A549 (cell line): ENCODE results near the gene PLSCR3. TPM values are rescaled to one million over a fixed set of nuclear protein-coding genes. Genes with fewer than 3 reads are reported as not detected.
A peak's percentile ranks its signal among the peaks of the same experiment; 100 is the strongest.

Experiments
- ATAC-seq, 2 experiments: fragments of 200-7000 bp in 1 of 2; fragments of >200 bp in 1 of 2; cut with Nextera tagmentation in 1 of 2; cut with Tn5 transposase in 1 of 2; 3 replicates each; pipeline versions ENCODE4 v1.8.0 to v1.9.1; 2018 to 2020; ENCODE audit warnings: mild to moderate bottlenecking in 1 of 2, moderate library complexity in 1 of 2
- CTCF ChIA-PET: fragments of 300-600 bp; sonication (Branson Sonifier 250); formaldehyde crosslinking; extraction: SDS; loops from one replicate; lab custom pipeline; 2021; ENCODE audit warnings: antibody characterized with exemption, inconsistent platforms; lab: Yijun Ruan, JAX
- POLR2A ChIA-PET: fragments of 350-600 bp; formaldehyde crosslinking; extraction: SDS; loops from one replicate; lab custom pipeline; 2021; ENCODE audit warnings: antibody characterized with exemption, inconsistent platforms; lab: Yijun Ruan, JAX
- DNase-seq, 2 experiments: peaks; one replicate each; pipeline versions ENCODE4 v3.0.0 to v3.0.0-alpha.2; 2011 to 2016; ENCODE audit warnings: low read depth in 1 of 2, low spot score in 1 of 2
- FAIRE-seq: peaks from 2 replicates; lab custom pipeline; 2011; peaks lifted over from hg19 to GRCh38; lab: Jason Lieb, UNC
- H3K27ac ChIP-seq, 2 experiments: fragments of >200 bp; sonication (Bioruptor Twin); formaldehyde crosslinking; 3 replicates each; pipeline ENCODE4 v1.5.1; 2016 to 2017
- H3K4me1 ChIP-seq: fragments of >200 bp; sonication (Bioruptor Twin); formaldehyde crosslinking; 3 replicates; pipeline ENCODE4 v1.6.1; 2016
- H3K4me2 ChIP-seq: fragments of >200 bp; sonication (Bioruptor Twin); formaldehyde crosslinking; 3 replicates; pipeline ENCODE4 v1.6.1; 2016
- H3K4me3 ChIP-seq: fragments of >200 bp; sonication (Bioruptor Twin); formaldehyde crosslinking; 3 replicates; pipeline ENCODE4 v1.5.1; 2016
- H3K9me3 ChIP-seq: fragments of >200 bp; sonication (Bioruptor Twin); formaldehyde crosslinking; 3 replicates; pipeline ENCODE4 v1.6.1; 2016
- BHLHE40 ChIP-seq: IDR thresholded peaks from 2 replicates; pipeline ENCODE4 v1.6.1; 2012; ENCODE audit warnings: low read depth, low read length, inconsistent platforms
- CBX2 ChIP-seq: fragments of 200-600 bp; sonication (generic); IDR thresholded peaks from 2 replicates; pipeline ENCODE4 v1.6.1; 2016; ENCODE audit warnings: low read depth, mild to moderate bottlenecking, borderline replicate concordance
- CBX8 ChIP-seq: fragments of 200-600 bp; sonication (generic); IDR thresholded peaks from 2 replicates; pipeline ENCODE4 v1.6.1; 2016
- CHD2 ChIP-seq: fragments of 150-350 bp; IDR thresholded peaks from 2 replicates; pipeline ENCODE4 v1.6.1; 2014; ENCODE audit warnings: low read length; ENCODE audit not compliant: partially characterized antibody
- CHD4 ChIP-seq: fragments of 200-600 bp; sonication (generic); IDR thresholded peaks from 2 replicates; pipeline ENCODE4 v1.6.1; 2016; ENCODE audit warnings: antibody characterized with exemption, mild to moderate bottlenecking, borderline replicate concordance
- E2F6 ChIP-seq: IDR thresholded peaks from 2 replicates; pipeline ENCODE4 v1.6.1; 2012; ENCODE audit warnings: low read depth, borderline replicate concordance
- HEYL ChIP-seq: fragments of 250-450 bp; sonication (Bioruptor Pico); IDR thresholded peaks from 2 replicates; pipeline ENCODE4 v1.8.0; 2021; ENCODE audit warnings: mild to moderate bottlenecking, moderate library complexity
- HOXB5 ChIP-seq: fragments of 250-450 bp; sonication (Bioruptor Pico); IDR thresholded peaks from 2 replicates; pipeline ENCODE4 v1.5.0; 2020; ENCODE audit warnings: mild to moderate bottlenecking, moderate library complexity
- MAFK ChIP-seq: fragments of 450-650 bp; IDR thresholded peaks from 2 replicates; pipeline ENCODE4 v1.6.1; 2014; ENCODE audit not compliant: partially characterized antibody
- MAZ ChIP-seq: fragments of 150-350 bp; IDR thresholded peaks from 2 replicates; pipeline ENCODE4 v1.6.1; 2014; ENCODE audit warnings: antibody characterized with exemption, low read depth, low read length, borderline replicate concordance
- PBX3 ChIP-seq: IDR thresholded peaks from 2 replicates; pipeline ENCODE4 v1.6.1; 2012
- PHF8 ChIP-seq: fragments of 200-600 bp; sonication (generic); IDR thresholded peaks from 2 replicates; pipeline ENCODE4 v1.6.1; 2016; ENCODE audit warnings: low read depth, mild to moderate bottlenecking, antibody characterized with exemption, moderate library complexity, borderline replicate concordance
- RAD21 ChIP-seq, 2 experiments: fragments of >200 bp in 1 of 2; sonication (Bioruptor Twin) in 1 of 2; formaldehyde crosslinking in 1 of 2; IDR thresholded peaks in 1 of 2; conservative IDR thresholded peaks in 1 of 2; 2 replicates in 1 of 2; 3 replicates in 1 of 2; pipeline ENCODE4 v1.6.1; 2012 to 2018; ENCODE audit warnings: inconsistent platforms in 1 of 2
- TFCP2L1 ChIP-seq: fragments of 250-450 bp; sonication (Bioruptor Pico); IDR thresholded peaks from 2 replicates; pipeline ENCODE4 v1.5.0; 2021; ENCODE audit warnings: mild to moderate bottlenecking
- TP53 ChIP-seq: fragments of 250-450 bp; sonication (Bioruptor Pico); IDR thresholded peaks from 2 replicates; pipeline ENCODE4 v1.5.0; 2021; ENCODE audit warnings: mild to moderate bottlenecking, moderate library complexity
- WGBS: methylation state at CpG from one replicate; pipeline ENCODE4 v1.1.6; 2017; ENCODE audit errors: missing lambda C conversion rate; 5-methylcytosine and 5-hydroxymethylcytosine counted together
- polyA plus RNA-seq, 4 experiments: library from polyadenylated mRNA; depleted of rRNA in 3 of 4; stranded (reverse); fragments of >200 nt; fragmentation: RNase III in 1 of 4; extraction: RNeasy Plus Mini Kit Qiagen cat#74134 plus additional on column Dnase treatment in 1 of 4; gene quantifications; 2 replicates in 3 of 4; 3 replicates in 1 of 4; pipeline ENCODE4 v1.2.3, GENCODE V29; 2011 to 2017
- TF ChIP-seq, protein P1 (sequence below): fragments of 450-650 bp; IDR thresholded peaks from 2 replicates; pipeline ENCODE4 v1.6.1; 2014; ENCODE audit warnings: antibody characterized with exemption
- TF ChIP-seq, protein P2 (sequence below): fragments of 150-350 bp; IDR thresholded peaks from 2 replicates; pipeline ENCODE4 v1.6.1; 2014; ENCODE audit warnings: low read depth, mild to moderate bottlenecking, low read length
- TF ChIP-seq, protein P3 (sequence below): fragments of 250-450 bp; sonication (Bioruptor Pico); IDR thresholded peaks from 2 replicates; pipeline ENCODE4 v1.5.0; 2021; ENCODE audit warnings: mild to moderate bottlenecking, moderate library complexity, borderline replicate concordance
- TF ChIP-seq, protein P4 (sequence below): fragments of 200-600 bp; sonication (generic); IDR thresholded peaks from 2 replicates; pipeline ENCODE4 v1.6.1; 2016; ENCODE audit warnings: antibody characterized with exemption, mild to moderate bottlenecking, moderate library complexity

Gene PLSCR3
- polyA plus RNA-seq, 2 of the 4 experiments (the other 2 are of a cell fraction), result 11.0 to 29.6 TPM

GRCh38 chr17:7440834-7441195 lies 46.5 kb upstream of the PLSCR3 start:
- H3K9me3 ChIP-seq, result no peaks in the 10 kb centered on the region
- FAIRE-seq, result no peak
- peak overlapping the region; percentile 98; the same call in 2 of the 3 replicates for H3K4me2 ChIP-seq
- no peak overlapping the region for H3K4me3 ChIP-seq
- peak; percentile 95 for TF ChIP-seq MAFK
- no peak for TF ChIP-seq TFCP2L1 (CRISPR knock-in tag)
- ATAC-seq, result no peak
- ChIA-PET CTCF (interaction anchor here (0.7 to 17.0 kb wide), 14 partner anchors 9 to 196 kb away, joined by 3 to 342 read pairs (median 4); partner anchors contain the start of genes CHRNB1, KCTD11, SLC35G6 and TMEM256), POLR2A (interaction anchor here (1.0 to 1.4 kb wide), 3 partner anchors 8 to 45 kb away, joined by 3 to 6 read pairs (median 3); partner anchors contain the start of gene TMEM256)
- DNase-seq, result no peak
- peaks cover 45% of the 10 kb centered on the region for H3K4me1 ChIP-seq
- 77% methylated on average over 10 of the region's 12 CpGs for WGBS
- peak overlapping the region in 1 of 2 experiments; percentile 85; a peak in 3 of 6 replicates for H3K27ac ChIP-seq

GRCh38 chr17:7440113-7440833 lies 45.9 kb upstream of the PLSCR3 start:
- ChIA-PET POLR2A (interaction anchor here (0.6 to 1.4 kb wide), 4 partner anchors 8 to 46 kb away, joined by 3 to 6 read pairs (median 3); partner anchors contain the start of genes TMEM256 and ZBTB4), CTCF (interaction anchor here (0.8 to 17.0 kb wide), 9 partner anchors 18 to 196 kb away, joined by 3 to 342 read pairs (median 8); partner anchors contain the start of genes CHRNB1, KCTD11, SLC35G6 and TMEM95)
- FAIRE-seq, result no peak
- peak; percentile 39 to 55 for DNase-seq
- Histone ChIP-seq H3K9me3 (no peaks in the 10 kb centered on the region), H3K4me2 (peak overlapping the region; percentile 98), H3K4me1 (peaks cover 42% of the 10 kb centered on the region), H3K4me3 (peak overlapping the region; percentile 52), H3K27ac (peak overlapping the region; percentile 65 to 85)
- TF ChIP-seq CHD2 (peak; percentile 86), MAZ (no peak), CHD4 (no peak), PHF8 (no peak), TP53 (no peak)
- TF ChIP-seq, protein P1, sequence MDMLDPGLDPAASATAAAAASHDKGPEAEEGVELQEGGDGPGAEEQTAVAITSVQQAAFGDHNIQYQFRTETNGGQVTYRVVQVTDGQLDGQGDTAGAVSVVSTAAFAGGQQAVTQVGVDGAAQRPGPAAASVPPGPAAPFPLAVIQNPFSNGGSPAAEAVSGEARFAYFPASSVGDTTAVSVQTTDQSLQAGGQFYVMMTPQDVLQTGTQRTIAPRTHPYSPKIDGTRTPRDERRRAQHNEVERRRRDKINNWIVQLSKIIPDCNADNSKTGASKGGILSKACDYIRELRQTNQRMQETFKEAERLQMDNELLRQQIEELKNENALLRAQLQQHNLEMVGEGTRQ, result 0 out of 2 replicates have a peak, but pooled peaks have one; percentile 12
- TF ChIP-seq, protein P2, sequence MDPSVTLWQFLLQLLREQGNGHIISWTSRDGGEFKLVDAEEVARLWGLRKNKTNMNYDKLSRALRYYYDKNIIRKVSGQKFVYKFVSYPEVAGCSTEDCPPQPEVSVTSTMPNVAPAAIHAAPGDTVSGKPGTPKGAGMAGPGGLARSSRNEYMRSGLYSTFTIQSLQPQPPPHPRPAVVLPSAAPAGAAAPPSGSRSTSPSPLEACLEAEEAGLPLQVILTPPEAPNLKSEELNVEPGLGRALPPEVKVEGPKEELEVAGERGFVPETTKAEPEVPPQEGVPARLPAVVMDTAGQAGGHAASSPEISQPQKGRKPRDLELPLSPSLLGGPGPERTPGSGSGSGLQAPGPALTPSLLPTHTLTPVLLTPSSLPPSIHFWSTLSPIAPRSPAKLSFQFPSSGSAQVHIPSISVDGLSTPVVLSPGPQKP, result no peak
- no peak for ATAC-seq
- WGBS, result 39% methylated on average over 39 of the region's 46 CpGs

DNA sequence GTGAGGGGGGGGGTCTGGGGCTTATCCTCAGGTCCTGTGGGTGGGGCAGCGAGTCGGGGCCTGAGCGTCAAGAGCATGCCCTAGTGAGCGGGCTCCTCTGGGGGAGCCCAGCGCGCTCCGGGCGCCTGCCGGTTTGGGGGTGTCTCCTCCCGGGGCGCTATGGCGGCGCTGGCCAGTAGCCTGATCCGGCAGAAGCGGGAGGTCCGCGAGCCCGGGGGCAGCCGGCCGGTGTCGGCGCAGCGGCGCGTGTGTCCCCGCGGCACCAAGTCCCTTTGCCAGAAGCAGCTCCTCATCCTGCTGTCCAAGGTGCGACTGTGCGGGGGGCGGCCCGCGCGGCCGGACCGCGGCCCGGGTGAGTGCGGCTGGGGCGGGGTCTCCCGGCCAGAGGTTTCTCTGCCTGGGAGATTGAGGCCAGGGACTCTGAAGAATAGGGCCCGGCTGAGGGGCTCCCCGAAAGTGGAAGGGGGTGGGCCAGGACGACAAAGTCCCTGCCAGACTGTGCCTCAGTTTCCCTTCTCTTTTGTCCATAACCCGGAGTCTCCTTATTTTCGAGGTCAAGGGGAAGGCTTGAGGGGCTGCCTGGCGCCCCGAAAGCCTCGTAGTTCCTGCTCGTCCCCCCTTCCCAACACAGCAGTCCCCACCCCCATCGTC lies 45.3 kb upstream of the PLSCR3 start, which contains the start of gene FGF11:
Gene FGF11, plus strand, starts transcription at position 51 of the 651 bp plus-strand sequence. Its CDS starts 109 bp downstream, at position 160.
- CTCF ChIA-PET, result interaction anchor here (0.6 to 17.0 kb wide), 9 partner anchors 18 to 197 kb away, joined by 3 to 342 read pairs (median 8); partner anchors contain the start of genes CHRNB1, KCTD11, SENP3 and TMEM95
- POLR2A ChIA-PET, result interaction anchor here (0.6 to 1.4 kb wide), 4 partner anchors 9 to 46 kb away, joined by 3 to 6 read pairs (median 4); partner anchors contain the start of gene SPEM1
- TF ChIP-seq HOXB5 (CRISPR knock-in tag), result no peak
- TF ChIP-seq MAZ, result no peak
- no peak for TF ChIP-seq CBX8
- TF ChIP-seq RAD21 (conservative IDR thresholded peaks at IDR 0.05 in 1 of 2, IDR thresholded peaks at IDR 0.05 in 1 of 2), result no peak
- no peak for TF ChIP-seq E2F6
- TF ChIP-seq, protein P3, sequence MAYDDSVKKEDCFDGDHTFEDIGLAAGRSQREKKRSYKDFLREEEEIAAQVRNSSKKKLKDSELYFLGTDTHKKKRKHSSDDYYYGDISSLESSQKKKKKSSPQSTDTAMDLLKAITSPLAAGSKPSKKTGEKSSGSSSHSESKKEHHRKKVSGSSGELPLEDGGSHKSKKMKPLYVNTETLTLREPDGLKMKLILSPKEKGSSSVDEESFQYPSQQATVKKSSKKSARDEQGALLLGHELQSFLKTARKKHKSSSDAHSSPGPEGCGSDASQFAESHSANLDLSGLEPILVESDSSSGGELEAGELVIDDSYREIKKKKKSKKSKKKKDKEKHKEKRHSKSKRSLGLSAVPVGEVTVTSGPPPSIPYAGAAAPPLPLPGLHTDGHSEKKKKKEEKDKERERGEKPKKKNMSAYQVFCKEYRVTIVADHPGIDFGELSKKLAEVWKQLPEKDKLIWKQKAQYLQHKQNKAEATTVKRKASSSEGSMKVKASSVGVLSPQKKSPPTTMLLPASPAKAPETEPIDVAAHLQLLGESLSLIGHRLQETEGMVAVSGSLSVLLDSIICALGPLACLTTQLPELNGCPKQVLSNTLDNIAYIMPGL, result no peak
- peak; percentile 52; the same call in 1 of the 2 replicates for TF ChIP-seq PBX3
- TF ChIP-seq HEYL (CRISPR knock-in tag), result no peak
- TF ChIP-seq, protein P4, sequence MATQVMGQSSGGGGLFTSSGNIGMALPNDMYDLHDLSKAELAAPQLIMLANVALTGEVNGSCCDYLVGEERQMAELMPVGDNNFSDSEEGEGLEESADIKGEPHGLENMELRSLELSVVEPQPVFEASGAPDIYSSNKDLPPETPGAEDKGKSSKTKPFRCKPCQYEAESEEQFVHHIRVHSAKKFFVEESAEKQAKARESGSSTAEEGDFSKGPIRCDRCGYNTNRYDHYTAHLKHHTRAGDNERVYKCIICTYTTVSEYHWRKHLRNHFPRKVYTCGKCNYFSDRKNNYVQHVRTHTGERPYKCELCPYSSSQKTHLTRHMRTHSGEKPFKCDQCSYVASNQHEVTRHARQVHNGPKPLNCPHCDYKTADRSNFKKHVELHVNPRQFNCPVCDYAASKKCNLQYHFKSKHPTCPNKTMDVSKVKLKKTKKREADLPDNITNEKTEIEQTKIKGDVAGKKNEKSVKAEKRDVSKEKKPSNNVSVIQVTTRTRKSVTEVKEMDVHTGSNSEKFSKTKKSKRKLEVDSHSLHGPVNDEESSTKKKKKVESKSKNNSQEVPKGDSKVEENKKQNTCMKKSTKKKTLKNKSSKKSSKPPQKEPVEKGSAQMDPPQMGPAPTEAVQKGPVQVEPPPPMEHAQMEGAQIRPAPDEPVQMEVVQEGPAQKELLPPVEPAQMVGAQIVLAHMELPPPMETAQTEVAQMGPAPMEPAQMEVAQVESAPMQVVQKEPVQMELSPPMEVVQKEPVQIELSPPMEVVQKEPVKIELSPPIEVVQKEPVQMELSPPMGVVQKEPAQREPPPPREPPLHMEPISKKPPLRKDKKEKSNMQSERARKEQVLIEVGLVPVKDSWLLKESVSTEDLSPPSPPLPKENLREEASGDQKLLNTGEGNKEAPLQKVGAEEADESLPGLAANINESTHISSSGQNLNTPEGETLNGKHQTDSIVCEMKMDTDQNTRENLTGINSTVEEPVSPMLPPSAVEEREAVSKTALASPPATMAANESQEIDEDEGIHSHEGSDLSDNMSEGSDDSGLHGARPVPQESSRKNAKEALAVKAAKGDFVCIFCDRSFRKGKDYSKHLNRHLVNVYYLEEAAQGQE, result peak; percentile 66; the same call in 1 of the 2 replicates
- TF ChIP-seq CBX2, result no peak
- no peak for TF ChIP-seq BHLHE40

More for the DNA sequence above, 45.3 kb upstream of the PLSCR3 start, which contains the start of gene FGF11:
- 29% methylated on average over 29 of the region's 50 CpGs for WGBS
- Histone ChIP-seq H3K9me3 (no peaks in the 10 kb centered on the region), H3K4me2 (peak within 1 kb of the TSS; percentile 98), H3K27ac (peak within 1 kb of the TSS; percentile 65 to 85), H3K4me3 (peak within 1 kb of the TSS; percentile 52), H3K4me1 (peaks cover 37% of the 10 kb centered on the region)
- DNase-seq (no peak), FAIRE-seq (no peak), ATAC-seq (no peak)
